HepG2 (cell line): ENCODE measurements around the gene HMBS. TPM values are rescaled to one million over a fixed set of nuclear protein-coding genes. Genes with fewer than 3 reads are reported as not detected.
A peak's percentile ranks its signal among the peaks of the same experiment; 100 is the strongest.

Source experiments
- HNF1A ChIP-seq, 2 experiments: sonication (generic) in 1 of 2; formaldehyde crosslinking in 1 of 2; IDR thresholded peaks; 2 replicates each; pipeline versions ENCODE4 v1.4.0 to v1.6.1; 2016 to 2020; ENCODE audit warnings: borderline replicate concordance in 1 of 2, low read depth in 1 of 2, mild to moderate bottlenecking in 1 of 2, missing genetic modification reagents in 1 of 2
- MXD3 ChIP-seq: IDR thresholded peaks from 2 replicates; pipeline ENCODE4 v1.6.1; 2016; ENCODE audit warnings: mild to moderate bottlenecking, missing biosample characterization, missing genetic modification reagents
- ZBTB40 ChIP-seq, 2 experiments: fragments of 450-650 bp in 1 of 2; sonication (generic) in 1 of 2; formaldehyde crosslinking in 1 of 2; IDR thresholded peaks; 2 replicates each; pipeline versions ENCODE4 v1.6.1 to v1.8.0; 2016 to 2022; ENCODE audit warnings: antibody characterized with exemption in 1 of 2, mild to moderate bottlenecking in 1 of 2, missing genetic modification reagents in 1 of 2
- ZFP91 ChIP-seq: sonication (generic); formaldehyde crosslinking; IDR thresholded peaks from 2 replicates; pipeline ENCODE4 v1.9.0; 2022; ENCODE audit warnings: missing genetic modification reagents, mild to moderate bottlenecking, borderline replicate concordance
- ZNF574 ChIP-seq: sonication (generic); formaldehyde crosslinking; IDR thresholded peaks from 2 replicates; pipeline ENCODE4 v1.4.0; 2020; ENCODE audit warnings: missing genetic modification reagents
- polyA plus RNA-seq, 8 experiments: library from polyadenylated mRNA; depleted of rRNA in 3 of 8; stranded (reverse) in 7 of 8; unstranded in 1 of 8; fragments of >200 nt; fragmentation: Illumina TruSeq in 4 of 8; extraction: Trizol in 4 of 8; gene quantifications; 2 replicates each; pipeline versions ENCODE4 v1.2.1 to v1.2.3, GENCODE V29; 2011 to 2016; ENCODE audit warnings: low read depth in 4 of 8, missing spikeins in 1 of 8, mixed read lengths in 1 of 8; ENCODE audit not compliant: insufficient read depth in 1 of 8
- total RNA-seq, 5 experiments: library from RNA; depleted of rRNA; stranded (reverse); fragments of >200 nt; fragmentation: Illumina TruSeq; extraction: Trizol; gene quantifications; 2 replicates each; pipeline ENCODE4 v1.2.3, GENCODE V29; 2016; ENCODE audit warnings: low read depth in 1 of 5

Gene HMBS
- total and polyA plus RNA-seq, 2 of the 13 experiments (the other 11 are each of a cell fraction or from before 2014, with no cell fraction given), result 9.4 to 46.9 TPM

- TF ChIP-seq HNF1A (IDR thresholded peaks at IDR 0.05; ENCODE audit: low read depth) (no peak), HNF1A (CRISPR knock-in tag; IDR thresholded peaks at IDR 0.05; ENCODE audit: borderline replicate concordance) (0 out of 2 replicates have a peak, but pooled peaks have one; percentile 19), MXD3 (CRISPR knock-in tag) (peak; percentile 29; the same call in 1 of the 2 replicates), ZFP91 (CRISPR knock-in tag) (peak; percentile 100), ZBTB40 (IDR thresholded peaks at IDR 0.05) (no peak), ZBTB40 (CRISPR knock-in tag; IDR thresholded peaks at IDR 0.05) (peak; percentile 34; the same call in 1 of the 2 replicates), ZNF574 (CRISPR knock-in tag) (peak; percentile 11; the same call in 1 of the 2 replicates)
Measured at GRCh38 chr11:119106564-119107537, 22.2 kb downstream of the HMBS start, which contains the start of gene C2CD2L (continued).
